H1 (cell line): Measurements from ENCODE around the gene RASSF10.
A peak's percentile ranks its signal among the peaks of the same experiment; 100 is the strongest.

Experiments used
- CREB1 ChIP-seq: IDR thresholded peaks from 2 replicates; pipeline ENCODE4 v1.6.1; 2012; ENCODE audit warnings: inconsistent platforms
- EZH2 ChIP-seq: fragments of 200-600 bp; sonication (generic); IDR thresholded peaks from 2 replicates; pipeline ENCODE4 v1.7.1; 2012; ENCODE audit warnings: low read depth, mild to moderate bottlenecking, moderate library complexity, low read length, inconsistent platforms; ENCODE audit not compliant: severe bottlenecking
- FOSL1 ChIP-seq: IDR thresholded peaks from 2 replicates; pipeline ENCODE4 v1.6.1; 2011; ENCODE audit warnings: mild to moderate bottlenecking, low read depth, low read length, moderate library complexity; ENCODE audit not compliant: insufficient read depth
- JUN ChIP-seq: IDR thresholded peaks from 2 replicates; pipeline ENCODE4 v1.6.1; 2011; ENCODE audit warnings: low read depth, mild to moderate bottlenecking, improper control_type of control experiment, low read length
- JUND ChIP-seq: IDR thresholded peaks from 2 replicates; pipeline ENCODE4 v1.6.1; 2011; ENCODE audit warnings: mild to moderate bottlenecking, improper control_type of control experiment, low read length
- KDM1A ChIP-seq: fragments of 200-600, 300-600 bp; sonication (generic); IDR thresholded peaks from 2 replicates; pipeline ENCODE4 v1.7.1; 2016; ENCODE audit warnings: mild to moderate bottlenecking, low read length, borderline replicate concordance
- POLR2A ChIP-seq, 2 experiments: IDR thresholded peaks; 1 replicate in 1 of 2; 2 replicates in 1 of 2; pipeline ENCODE4 v1.6.1; 2011; ENCODE audit warnings: low read depth in 2 of 2, low read length in 2 of 2, mild to moderate bottlenecking in 2 of 2; ENCODE audit errors: control extremely low read depth in 1 of 2
- RXRA ChIP-seq: IDR thresholded peaks from 2 replicates; pipeline ENCODE4 v1.6.1; 2011; ENCODE audit warnings: low read depth, mild to moderate bottlenecking, low read length, moderate library complexity; ENCODE audit not compliant: insufficient read depth
- SAP30 ChIP-seq: fragments of 300-600 bp; sonication (generic); IDR thresholded peaks from 2 replicates; pipeline ENCODE4 v1.7.1; 2012; ENCODE audit warnings: low read length, moderate library complexity, mild to moderate bottlenecking, inconsistent platforms; ENCODE audit not compliant: insufficient read depth, insufficient replicate concordance
- SP2 ChIP-seq: IDR thresholded peaks from 2 replicates; pipeline ENCODE4 v1.6.1; 2012; ENCODE audit warnings: mild to moderate bottlenecking, low read length, inconsistent platforms
- TAF7 ChIP-seq: optimal IDR thresholded peaks from 2 replicates; pipeline ENCODE3; 2011; ENCODE audit warnings: low read depth, mild to moderate bottlenecking, inconsistent platforms, low read length, moderate library complexity, borderline replicate concordance
- TF ChIP-seq, protein P1 (sequence below), 3 experiments: IDR thresholded peaks; 1 replicate in 2 of 3; 2 replicates in 1 of 3; pipeline versions ENCODE4 v1.5.1 to v1.6.1; 2011; ENCODE audit warnings: low read length in 3 of 3, mild to moderate bottlenecking in 3 of 3, inconsistent platforms in 2 of 3, low read depth in 1 of 3, moderate library complexity in 1 of 3; ENCODE audit not compliant: insufficient read depth in 1 of 3; ENCODE audit errors: control extremely low read depth in 1 of 3
- TF ChIP-seq, protein P2 (sequence below): IDR thresholded peaks from 2 replicates; pipeline ENCODE4 v1.6.1; 2011; ENCODE audit warnings: low read depth, mild to moderate bottlenecking, low read length; ENCODE audit not compliant: insufficient read depth

DNA sequence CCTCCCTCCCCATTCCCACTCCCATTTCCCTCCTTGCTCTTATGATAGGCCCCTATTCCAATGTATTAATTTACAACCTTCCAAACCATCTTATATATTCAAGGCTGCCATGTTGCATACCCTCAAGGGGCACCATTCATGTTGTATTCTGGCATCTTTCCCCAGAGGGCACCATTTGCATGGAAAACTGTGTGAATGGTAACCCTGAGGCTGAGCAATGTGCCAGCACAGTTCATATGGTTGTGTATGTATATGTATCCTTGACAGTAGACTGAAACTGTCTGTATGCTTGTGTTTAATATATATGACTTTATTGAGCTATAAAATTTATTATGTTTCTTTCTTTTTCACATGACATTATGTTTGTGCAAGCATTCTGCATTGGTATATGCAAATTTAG lies 7.3 kb downstream of the RASSF10 start:
- TF ChIP-seq, protein P1, sequence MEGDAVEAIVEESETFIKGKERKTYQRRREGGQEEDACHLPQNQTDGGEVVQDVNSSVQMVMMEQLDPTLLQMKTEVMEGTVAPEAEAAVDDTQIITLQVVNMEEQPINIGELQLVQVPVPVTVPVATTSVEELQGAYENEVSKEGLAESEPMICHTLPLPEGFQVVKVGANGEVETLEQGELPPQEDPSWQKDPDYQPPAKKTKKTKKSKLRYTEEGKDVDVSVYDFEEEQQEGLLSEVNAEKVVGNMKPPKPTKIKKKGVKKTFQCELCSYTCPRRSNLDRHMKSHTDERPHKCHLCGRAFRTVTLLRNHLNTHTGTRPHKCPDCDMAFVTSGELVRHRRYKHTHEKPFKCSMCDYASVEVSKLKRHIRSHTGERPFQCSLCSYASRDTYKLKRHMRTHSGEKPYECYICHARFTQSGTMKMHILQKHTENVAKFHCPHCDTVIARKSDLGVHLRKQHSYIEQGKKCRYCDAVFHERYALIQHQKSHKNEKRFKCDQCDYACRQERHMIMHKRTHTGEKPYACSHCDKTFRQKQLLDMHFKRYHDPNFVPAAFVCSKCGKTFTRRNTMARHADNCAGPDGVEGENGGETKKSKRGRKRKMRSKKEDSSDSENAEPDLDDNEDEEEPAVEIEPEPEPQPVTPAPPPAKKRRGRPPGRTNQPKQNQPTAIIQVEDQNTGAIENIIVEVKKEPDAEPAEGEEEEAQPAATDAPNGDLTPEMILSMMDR (IDR thresholded peaks at IDR 0.05; ENCODE audit: control extremely low read depth in 1 of 3, insufficient read depth in 1 of 3, low read depth in 1 of 3, low read length in 3 of 3): peak in 1 of 3 experiments; percentile 3; a peak in 1 of 4 replicates
- TF ChIP-seq FOSL1 (no peak), JUND (no peak), EZH2 (no peak), JUN (no peak), SP2 (no peak), KDM1A (no peak), RXRA (no peak), TAF7 (no peak), POLR2A (IDR thresholded peaks at IDR 0.05; ENCODE audit: control extremely low read depth in 1 of 2, low read depth in 2 of 2, low read length in 2 of 2) (no peak), SAP30 (no peak), CREB1 (no peak)
- TF ChIP-seq, protein P2, sequence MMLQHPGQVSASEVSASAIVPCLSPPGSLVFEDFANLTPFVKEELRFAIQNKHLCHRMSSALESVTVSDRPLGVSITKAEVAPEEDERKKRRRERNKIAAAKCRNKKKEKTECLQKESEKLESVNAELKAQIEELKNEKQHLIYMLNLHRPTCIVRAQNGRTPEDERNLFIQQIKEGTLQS: no peak
